Measurements from ENCODE around the gene STAU1.
"Not testable (repeated sequence)": the region's sequence is repeated elsewhere in the genome, so short reads cannot be mapped to it uniquely, and the experiment has no call there.

The STAU1 gene

DNA sequence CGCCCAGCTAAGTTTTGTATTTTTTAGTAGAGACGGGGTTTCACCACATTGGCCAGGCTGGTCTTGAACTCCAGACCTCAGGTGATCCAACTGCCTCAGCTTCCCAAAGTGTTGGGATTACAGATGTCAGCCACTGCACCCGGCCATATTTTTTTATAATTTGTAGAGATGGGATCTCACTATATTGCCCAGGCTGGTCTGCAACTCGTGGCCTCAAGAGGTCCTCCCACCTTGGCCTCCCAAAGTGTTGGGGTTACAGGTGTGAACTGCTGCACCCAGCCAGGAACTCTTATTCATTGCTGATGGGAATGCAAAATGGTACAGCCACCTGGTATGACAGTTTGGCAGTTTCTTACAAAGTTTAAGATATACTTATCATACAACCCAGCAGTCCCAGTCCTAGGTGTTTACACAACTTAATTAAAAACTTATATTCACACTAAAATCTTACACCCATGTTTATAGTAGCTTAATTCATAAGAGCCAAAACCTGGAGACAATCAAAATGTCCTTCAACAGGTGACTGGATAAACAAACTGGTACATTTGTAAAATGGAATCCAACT is 11.7 kb upstream of the STAU1 start:
- DNase-seq, result no peak

DNA sequence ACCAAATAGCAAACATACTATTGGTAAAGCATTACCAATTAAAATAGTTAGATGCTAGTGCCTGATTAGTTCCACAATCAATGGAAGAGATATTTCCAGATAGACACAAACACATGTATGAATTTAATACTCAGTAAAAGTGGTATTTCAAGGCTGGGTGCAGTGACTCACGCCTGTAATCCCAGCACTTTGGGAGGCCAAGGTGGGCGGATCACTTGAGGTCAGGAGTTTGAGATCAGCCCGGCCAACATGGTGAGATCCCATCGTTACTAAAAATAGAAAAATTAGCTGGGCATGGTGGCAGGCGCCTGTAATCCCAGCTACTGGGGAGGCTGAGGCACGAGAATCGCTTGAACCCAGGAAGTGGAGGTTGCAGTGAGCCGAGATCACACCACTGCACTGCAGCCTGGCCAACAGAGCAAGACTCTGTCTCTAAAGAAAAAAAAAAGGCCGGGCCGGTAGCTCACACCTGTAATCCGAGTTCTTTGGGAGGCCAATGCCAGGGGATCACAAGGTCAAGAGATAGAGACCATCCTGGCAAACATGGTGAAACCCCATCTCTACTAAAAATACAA is 4.9 kb upstream of the STAU1 start:
- DNase-seq, result not testable (repeated sequence)

DNA sequence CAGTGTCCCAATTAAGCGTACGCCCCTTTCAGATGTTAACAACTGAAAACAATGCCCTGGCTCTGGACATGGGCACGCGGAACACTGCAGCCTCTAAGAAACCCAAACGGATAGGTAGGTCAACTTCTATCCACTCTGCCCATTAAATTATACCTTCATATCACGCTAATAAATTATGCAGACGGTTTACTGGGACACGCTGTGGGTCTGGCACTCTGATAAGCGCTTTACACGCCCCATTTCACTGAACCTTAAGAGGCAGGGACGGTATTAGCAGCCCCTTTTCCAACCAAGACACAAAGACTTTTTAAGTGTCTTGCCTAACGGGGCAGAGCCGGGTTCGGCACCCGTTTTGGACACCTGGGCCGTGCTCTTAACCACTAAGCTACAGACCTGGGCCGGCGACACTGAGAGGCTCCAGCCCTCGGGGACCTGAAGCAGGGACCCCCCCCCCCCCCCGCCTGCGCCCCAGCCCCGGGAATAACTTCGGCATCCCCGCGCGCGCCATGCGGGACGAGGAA is 744 bp downstream of the STAU1 start:
- DNase-seq, result peak; percentile 5 to 30

DNA sequence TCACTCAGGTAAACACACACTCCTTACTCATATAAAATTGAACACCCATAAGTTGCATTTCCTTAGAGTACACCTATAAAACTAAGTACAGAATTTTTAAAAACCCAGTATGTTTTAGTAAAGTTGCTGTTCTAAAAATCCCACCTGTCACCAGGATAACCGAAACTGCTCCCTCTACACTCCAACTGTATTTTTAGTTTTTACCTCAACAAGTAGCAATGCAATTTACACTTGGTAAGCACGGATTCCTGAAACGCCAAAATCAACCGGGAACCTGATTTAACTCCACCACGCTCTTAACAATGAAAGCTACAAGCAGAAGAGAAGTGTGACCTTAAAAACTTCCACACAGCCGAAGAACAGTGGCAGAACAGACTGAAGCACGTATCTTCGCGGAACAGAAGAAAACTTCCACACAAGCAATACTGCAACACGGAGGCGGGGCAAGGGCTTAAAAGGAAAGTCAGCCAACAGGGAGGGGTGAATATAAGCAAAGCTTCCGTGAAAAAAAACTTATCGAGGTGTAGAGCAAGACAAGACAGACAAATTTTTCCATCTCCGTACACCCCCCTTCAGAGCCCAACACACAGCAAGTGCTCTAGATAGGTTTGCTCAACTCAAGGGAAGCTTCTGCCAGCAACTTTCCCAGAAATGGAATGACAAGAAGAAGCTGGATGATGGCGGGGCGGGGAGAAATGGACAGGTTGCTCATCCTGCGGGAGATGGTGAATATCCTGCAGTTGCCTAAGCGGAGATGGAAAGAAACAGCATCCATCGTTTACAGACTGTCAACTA is 1.4 kb downstream of the STAU1 start:
- peak; percentile 70 to 79 for DNase-seq

DNA sequence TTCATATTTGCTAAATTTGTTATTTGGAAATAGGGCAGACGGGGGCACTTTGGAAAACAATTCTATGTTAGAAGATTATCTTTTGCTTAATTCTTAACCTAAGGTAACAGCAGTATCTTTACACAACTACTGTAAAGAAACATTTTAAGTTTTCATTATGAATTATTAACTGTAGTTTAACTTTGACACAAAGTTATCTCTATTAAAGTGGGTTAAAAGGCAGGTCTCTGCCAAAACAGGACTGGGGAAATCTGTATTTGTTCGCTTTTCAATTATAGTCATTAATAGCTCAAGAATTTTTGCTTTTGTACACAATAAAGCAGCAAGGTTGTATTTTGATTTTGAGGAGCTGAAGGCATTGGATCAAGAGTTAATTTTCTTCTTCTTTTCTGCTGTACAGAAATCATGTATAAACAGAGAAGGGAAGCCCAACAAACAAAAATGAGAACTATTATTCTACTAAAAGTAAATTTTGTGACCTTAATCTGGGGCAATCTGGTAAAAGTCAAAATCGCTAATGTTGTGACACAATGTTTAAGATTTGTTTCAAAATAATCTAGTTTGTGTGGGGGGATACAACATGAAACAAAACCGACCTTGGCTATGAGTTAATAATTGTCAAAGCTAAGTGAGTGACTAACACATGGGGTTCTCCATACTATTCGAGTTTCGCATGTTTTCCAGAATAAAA is 2.9 kb downstream of the STAU1 start:
- DNase-seq, result no peak

DNA sequence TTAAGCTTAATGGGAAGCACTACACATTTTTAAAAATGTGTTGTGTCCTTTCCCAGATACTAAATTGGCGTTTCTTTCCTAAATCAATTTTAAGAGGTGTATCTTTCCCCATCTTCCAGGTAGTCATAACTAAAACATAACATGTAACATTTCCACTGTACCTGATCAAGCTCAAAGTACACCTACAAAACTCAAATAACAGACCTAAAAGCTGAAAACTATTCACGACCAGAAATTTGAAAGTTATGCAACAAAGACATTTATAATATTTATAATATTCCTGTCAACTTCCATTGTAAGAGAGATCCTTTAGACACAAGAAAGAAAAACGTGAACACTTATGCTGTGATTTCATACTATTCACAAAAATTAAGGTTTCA is 3.5 kb downstream of the STAU1 start:
- no peak for DNase-seq

DNA sequence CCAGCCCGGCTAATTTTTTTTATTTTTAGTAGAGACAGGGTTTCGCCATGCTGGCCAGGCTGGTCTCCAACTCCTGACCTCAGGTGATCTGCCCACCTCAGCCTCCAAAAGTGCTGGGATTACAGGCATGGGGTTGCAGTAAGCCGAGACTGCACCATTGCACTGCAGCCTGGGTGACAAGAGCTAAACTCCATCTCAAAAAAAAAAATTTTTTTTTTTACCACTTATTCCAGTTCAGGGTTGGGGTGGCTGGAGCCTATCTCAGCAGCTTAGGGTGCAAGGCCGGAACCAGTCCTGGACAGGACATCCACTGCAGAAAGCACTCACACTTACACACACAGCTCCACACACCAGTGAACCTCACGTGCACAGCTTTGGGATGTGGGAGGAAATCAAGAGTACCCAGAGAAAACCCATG is 4.0 kb downstream of the STAU1 start:
- DNase-seq, result not testable (repeated sequence)

DNA sequence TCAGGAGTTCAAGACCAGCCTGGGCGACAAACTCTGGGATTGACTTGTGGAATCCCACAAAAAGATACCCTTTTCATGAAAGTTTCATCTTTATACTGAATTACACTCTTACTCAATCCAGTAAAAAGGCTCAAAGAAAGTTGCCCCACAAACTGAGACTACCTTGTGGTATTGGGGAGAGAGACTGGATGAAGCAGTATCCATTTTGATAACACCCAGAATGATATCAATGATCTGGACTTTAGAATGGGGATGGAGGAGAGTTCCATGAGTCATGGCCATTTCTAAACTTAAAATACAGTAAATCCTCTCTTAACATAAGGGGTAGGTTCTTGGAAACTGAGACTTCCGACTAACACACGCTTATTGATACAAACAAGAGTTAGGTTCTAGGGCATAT is 4.7 kb downstream of the STAU1 start:
- no peak for DNase-seq

DNA sequence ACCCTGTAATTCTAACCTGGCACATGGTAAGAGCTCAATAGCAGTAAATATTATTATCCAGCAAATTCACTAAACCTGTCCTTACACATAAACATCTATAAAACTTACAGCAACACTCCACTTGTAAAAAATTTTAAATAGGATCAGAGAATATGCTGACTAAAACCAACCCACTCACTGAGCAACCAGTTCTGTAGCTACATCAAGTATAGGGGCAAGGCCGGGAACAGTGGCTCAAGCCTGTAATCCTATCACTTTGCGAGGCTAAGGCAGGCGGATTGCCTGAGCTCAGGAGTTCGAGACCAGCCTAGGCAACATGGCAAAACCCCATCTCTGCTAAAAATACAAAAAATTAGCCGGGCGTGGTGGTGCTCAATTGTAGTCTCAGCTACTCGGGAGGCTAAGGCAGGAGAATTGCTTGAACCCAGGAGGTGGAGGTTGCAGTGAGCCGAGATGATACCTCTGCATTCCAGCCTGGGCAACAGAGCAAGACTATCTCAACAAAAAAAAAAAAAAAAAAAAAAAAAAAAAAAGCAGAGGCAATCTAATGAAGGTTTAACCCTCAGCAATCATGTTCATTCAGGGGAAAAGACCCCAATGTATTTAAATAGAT is 6.8 kb downstream of the STAU1 start:
- DNase-seq, result no peak

DNA sequence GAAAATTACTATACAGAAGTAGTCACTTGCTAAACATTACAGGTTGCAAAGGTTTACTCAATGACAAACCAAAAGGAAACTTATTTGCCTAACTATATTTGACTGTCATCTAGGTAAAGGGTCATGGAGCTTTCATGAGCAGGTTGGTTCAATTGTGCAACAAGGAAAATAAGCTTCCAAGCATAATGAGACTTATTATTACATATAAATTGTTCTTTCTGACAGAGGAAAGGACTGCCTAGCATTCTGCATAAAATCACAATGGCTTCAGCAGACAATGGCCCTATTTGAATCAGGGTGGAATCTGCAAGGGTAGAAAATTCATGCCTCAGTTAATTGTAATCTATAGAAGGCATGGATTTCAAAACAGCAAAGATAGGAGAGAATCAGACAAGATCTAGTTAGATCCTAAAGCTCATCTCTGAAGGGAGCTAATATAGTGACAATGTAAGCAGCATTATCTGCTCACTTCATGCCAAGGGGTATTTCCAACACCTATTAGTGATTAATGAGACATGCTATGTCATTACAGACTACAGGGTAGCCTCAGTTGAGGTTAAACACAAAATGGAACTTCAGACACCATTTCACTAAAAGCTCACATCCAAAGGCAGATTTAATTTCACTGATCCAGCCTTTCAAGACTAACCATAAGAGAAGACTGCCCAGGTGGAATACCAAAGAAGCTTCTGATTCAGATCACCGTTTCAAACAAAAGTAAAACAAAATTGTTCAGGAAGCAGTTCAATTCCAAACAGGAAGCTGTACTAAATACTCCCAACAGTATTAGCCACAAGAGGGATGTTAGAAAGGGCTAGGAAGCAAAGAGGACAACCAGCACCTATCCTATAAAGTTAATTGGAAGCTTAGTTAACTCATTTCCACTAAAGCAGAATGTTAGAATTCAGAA is 8.5 kb downstream of the STAU1 start:
- DNase-seq, result no peak

DNA sequence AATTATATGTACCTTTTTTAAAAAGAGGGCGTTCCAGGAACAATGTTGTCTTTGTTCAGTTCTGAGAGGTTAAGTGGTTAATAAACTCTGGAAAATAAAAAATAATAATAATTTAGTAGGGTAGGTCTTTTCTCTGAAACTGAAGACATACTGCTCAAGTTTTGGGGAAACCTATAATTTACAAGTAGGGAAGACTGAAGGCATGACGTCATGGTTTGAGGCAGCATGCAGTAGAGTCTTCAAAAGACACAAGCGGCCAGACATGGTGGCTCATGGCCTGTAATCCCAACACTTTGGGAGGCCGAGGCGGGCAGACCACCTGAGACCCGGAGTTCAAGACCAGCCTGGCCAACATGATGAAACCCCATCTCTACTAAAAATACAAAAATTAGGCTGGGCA is 14.0 kb downstream of the STAU1 start:
- DNase-seq, result no peak

DNA sequence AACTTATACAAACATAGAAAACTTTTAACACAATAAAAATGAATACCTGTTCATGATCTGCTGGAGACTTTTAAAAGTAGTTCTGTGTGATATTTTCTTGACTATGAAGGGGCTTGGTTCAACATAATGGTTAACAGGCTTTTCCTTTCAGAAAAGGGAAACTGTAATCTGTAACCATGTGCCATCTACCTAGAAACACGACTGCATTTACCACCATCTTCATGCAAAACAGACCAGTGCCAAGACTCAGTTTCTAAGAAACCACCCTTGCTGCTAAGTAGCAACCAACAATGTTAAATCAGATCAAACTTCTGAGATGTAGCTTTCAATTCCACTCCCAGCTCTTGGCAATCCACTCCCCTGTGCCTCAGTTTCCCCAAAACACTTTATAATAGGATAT is 15.7 kb downstream of the STAU1 start:
- no peak for DNase-seq

DNA sequence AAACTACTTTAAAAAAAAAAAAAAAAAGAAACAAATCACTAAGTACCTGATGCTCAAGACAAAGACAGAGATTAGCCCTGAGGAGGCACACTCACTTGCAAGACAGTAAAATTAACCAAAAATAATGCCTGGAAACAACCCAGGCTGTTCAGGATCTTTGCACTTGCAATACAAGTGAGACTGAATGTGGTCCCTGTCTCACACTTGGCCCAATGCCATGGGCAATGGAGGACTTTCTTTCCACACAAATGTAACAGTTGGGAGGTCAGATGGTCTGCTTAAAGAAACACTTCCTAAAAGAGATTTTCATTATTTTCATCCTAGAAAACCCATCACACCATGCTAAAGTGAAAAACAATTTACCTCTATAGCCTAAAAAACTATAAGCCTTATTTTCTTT is 16.2 kb downstream of the STAU1 start:
- no peak for DNase-seq

DNA sequence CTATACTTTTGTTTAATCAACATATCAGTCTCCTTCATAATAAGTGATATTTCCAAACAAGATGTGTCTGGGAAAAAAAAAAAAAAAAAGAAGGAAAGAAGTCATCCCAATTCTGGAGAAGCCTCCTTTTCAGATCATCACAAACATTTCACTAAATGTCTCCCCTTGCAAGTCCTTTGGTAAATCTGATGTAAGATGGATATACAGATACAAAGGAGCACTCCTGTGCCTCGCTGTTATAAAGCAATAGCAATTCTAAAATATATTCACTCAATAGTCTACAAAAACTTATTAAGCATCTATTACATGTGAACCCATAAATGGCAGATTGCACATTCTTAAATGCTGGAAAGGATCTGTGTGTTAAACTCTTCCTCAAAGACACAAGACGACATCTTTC is 17.4 kb downstream of the STAU1 start:
- DNase-seq, result no peak

DNA sequence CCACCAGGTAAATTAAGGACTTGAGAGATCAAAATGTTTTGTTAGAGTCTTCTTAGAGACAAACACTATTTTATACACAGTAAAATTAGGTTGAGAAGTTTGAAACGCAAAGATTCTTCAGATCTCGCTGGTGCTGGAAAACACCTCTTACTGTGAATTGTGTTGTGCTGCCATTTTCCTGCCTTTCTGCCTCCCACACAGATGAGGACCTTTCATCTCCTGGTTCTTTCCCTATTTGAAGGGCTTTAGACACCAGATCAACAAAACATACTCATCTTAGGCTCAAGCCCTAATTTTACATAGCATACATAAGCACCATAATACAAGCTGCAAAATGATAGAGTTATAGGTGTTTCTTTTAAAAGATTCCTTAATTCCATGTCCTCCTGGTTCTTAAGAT is 18.6 kb downstream of the STAU1 start:
- DNase-seq, result no peak

DNA sequence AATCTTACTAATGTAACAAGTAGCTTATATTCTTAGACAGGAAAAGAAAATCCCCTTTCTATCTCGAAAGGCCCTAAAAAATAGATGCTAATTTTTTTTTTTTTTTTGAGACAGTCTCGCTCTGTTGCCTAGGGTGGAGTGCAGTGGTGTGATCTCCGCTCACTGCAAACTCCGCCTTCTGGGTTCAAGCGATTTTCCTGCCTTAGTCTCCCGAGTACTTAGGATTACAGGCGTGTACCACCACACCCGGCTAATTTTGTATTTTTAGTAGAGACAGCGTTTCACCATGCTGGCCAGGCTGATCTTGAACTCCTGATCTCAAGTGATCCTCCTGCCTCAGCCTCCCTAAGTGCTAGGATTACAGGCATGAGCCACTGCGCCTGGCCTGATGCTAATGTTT is 19.3 kb downstream of the STAU1 start:
- DNase-seq, result not testable (repeated sequence)

DNA sequence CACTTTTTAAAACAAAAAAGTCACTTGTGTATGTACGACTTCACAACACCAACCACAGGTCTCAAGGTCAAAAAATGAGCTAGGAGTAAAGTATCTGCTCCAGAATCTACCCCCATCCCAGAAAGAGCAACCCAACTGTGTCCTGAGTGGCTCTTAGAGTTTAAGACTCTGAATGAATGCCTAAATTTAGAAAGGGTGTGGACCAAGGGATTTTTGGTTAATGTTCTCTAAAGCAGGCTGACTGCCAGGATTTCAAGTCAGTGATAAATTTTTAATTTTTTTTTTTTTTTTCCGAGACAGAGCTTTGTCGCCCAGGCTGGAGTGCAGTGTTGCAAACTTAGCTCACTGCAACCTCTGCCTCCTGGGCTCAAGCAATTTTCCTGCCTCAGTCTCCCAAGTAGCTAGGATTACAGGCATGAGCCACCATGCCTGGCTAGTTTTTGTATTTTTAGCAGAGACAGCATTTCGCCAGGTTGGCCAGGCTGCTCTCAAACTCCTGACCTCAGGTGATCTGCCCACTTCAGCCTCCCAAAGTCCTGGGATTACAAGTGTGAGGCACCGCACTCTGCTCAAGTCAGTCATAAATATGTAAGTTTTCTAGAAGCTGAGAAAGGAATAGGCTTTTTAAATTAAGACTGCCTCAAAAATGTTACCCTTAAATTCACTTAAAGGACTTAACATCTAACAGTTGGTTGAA is 20.2 kb downstream of the STAU1 start:
- no peak for DNase-seq

DNA sequence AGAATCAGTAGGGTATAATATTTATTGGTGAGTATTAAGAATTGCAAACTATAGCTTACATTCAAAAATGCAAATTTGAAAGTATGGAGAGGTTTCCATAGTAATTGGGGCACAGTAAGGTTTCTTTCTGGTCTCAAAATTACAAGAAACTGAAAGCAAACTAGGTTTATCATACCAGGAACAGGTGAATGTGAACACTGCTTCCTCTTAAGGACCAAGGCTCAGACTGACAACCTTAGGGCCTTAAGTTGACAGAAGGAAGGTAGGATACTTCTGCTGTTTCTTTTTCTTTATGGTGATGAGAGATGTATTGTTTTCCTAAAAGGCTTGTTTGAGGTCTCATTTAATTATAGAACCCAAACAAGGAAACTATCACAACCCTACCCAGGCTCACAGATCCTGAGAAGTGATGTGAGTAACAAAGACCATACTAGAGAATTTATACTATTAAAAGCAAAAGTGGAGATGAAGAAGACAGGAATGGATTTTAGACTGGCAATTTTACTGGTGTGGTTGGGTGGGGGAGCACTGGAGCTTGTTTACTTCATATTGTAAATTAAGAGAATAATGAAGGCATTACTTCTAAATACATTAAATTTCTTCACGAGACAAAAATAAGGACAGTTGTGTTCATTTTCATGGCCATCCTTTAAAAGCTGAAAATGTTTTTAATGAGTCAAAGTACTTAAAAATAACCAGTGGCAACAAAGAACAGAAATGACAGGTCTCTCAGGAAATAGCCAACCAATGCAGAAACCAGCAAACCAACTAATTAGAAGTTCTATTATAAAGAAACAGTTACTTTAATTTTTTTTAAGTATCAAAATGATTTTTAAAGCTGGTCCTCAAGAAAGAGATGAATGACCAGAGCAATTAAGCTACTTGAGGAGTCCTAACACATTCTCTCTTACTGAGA is 21.3 kb downstream of the STAU1 start:
- DNase-seq, result no peak

DNA sequence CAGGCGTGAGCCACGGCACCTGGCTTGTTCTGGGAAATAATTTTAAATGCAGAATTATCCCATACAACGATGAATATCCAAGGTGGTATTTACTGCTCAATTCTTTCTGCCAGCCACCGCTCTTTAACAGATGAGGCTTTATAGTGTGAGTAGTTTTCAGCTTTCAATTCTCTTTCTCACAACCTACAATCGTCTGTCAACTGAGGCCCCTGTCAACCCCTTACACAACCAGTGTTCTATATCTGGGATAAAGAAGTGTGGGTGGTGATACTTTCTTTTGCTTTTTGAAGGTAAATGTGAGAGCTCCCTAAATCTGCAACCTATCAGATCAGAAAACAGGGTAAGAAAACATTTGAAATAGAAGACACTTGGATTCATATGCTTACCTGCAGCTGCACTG is 22.5 kb downstream of the STAU1 start:
- DNase-seq, result peak in 1 of 2 experiments; percentile 20

DNA sequence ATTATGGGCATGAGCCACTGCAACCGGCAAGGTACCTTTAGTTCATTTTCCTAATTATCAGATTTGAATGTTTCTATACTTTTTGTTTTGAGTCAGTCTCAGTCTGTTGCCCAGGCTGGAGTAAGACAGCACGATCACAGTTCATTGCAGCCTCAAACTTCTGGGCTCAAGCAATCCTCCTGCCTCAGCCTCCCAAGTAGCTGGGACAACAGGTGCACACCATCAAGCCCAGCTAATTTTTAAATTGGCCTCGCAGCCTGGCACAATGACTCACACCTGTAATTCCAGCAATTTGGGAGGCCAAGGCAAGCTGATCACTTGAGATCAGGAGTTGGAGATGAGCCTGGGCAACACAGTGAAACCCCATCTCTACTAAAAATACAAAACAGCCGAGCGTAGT is 24.4 kb downstream of the STAU1 start:
- no peak for DNase-seq
